K562 (cell line): ENCODE data around the gene KBTBD12. TPM values are rescaled to one million over a fixed set of nuclear protein-coding genes. Genes with fewer than 3 reads are reported as not detected.

Source experiments
- MTA3 ChIP-seq: fragments of 450-650 bp; formaldehyde crosslinking; IDR thresholded peaks from 2 replicates; pipeline ENCODE4 v1.6.1; 2017; ENCODE audit warnings: mild to moderate bottlenecking, borderline replicate concordance
- POLR2A ChIP-seq: fragments of 450-650 bp; conservative IDR thresholded peaks from 2 replicates; pipeline ENCODE4 v1.6.1; 2016
- PYGO2 ChIP-seq: fragments of 450-650 bp; IDR thresholded peaks from 2 replicates; pipeline ENCODE4 v1.6.1; 2016; ENCODE audit warnings: mild to moderate bottlenecking, missing genetic modification characterization, moderate library complexity, missing compliant biosample characterization
- REST ChIP-seq, 2 experiments: fragments of 450-650 bp; formaldehyde crosslinking in 1 of 2; IDR thresholded peaks; 2 replicates each; pipeline versions ENCODE4 v1.4.0 to v1.6.1; 2014 to 2020; ENCODE audit warnings: mild to moderate bottlenecking in 2 of 2, borderline replicate concordance in 1 of 2, low read depth in 1 of 2
- ZBTB11 ChIP-seq, 3 experiments: fragments of 200-800 bp in 1 of 3; fragments of 250-450 bp in 1 of 3; fragments of 450-650 bp in 1 of 3; sonication (Bioruptor Pico) in 1 of 3; sonication (Bioruptor generic) in 1 of 3; formaldehyde crosslinking in 1 of 3; IDR thresholded peaks; 2 replicates each; pipeline versions ENCODE4 v1.6.1 to v1.8.0; 2016 to 2022; ENCODE audit warnings: mild to moderate bottlenecking in 2 of 3, missing genetic modification characterization in 2 of 3, missing compliant biosample characterization in 1 of 3, moderate library complexity in 1 of 3
- ZMIZ1 ChIP-seq, 2 experiments: fragments of 150-350 bp in 1 of 2; IDR thresholded peaks; 2 replicates each; pipeline ENCODE4 v1.6.1; 2012 to 2016; ENCODE audit warnings: low read depth in 2 of 2, low read length in 2 of 2, mild to moderate bottlenecking in 1 of 2, moderate library complexity in 1 of 2
- ZNF12 ChIP-seq: sonication (generic); formaldehyde crosslinking; IDR thresholded peaks from 2 replicates; pipeline ENCODE4 v1.4.0; 2020; ENCODE audit warnings: mild to moderate bottlenecking, missing genetic modification reagents
- ZNF644 ChIP-seq: fragments of 200-800 bp; sonication (Bioruptor generic); IDR thresholded peaks from 2 replicates; pipeline ENCODE4 v1.6.1; 2016; ENCODE audit warnings: low read depth, missing genetic modification characterization, missing compliant biosample characterization
- ZNF785 ChIP-seq: fragments of 250-450 bp; sonication (Bioruptor Pico); IDR thresholded peaks from 2 replicates; pipeline ENCODE4 v1.4.0; 2020; ENCODE audit warnings: mild to moderate bottlenecking
- ZZZ3 ChIP-seq: fragments of 450-650 bp; IDR thresholded peaks from 2 replicates; pipeline ENCODE4 v1.6.1; 2016; ENCODE audit warnings: antibody characterized with exemption, mild to moderate bottlenecking, moderate library complexity
- polyA plus RNA-seq, 8 experiments: library from polyadenylated mRNA; depleted of rRNA in 4 of 8; stranded (reverse) in 5 of 8; unstranded in 3 of 8; fragments of >200 nt; fragmentation: Nextera tagmentation in 2 of 8; fragmentation: Illumina TruSeq in 1 of 8; extraction: Ambion mirVana in 2 of 8; extraction: Trizol in 1 of 8; gene quantifications; 2 replicates each; pipeline versions ENCODE4 v1.2.1 to v1.2.3, GENCODE V29; 2011 to 2014; ENCODE audit warnings: inconsistent platforms in 1 of 8, missing spikeins in 1 of 8
- total RNA-seq, 7 experiments: library from RNA; depleted of rRNA in 6 of 7; stranded (reverse); fragments of >200 nt in 6 of 7; fragmentation: Illumina TruSeq in 2 of 7; extraction: Trizol in 2 of 7; gene quantifications; 2 replicates each; pipeline versions ENCODE4 v1.2.1 to v1.2.3, GENCODE V29; 2011 to 2021; ENCODE audit warnings: low replicate concordance in 1 of 7

KBTBD12 gene
- total and polyA plus RNA-seq, 9 of the 15 experiments (the other 6 are each of a cell fraction or from before 2014, with no cell fraction given), result not detected

- 0 out of 2 replicates have a peak, but pooled peaks have one; percentile 8 for TF ChIP-seq ZNF644 (tag)
- TF ChIP-seq PYGO2 (tag), result no peak
- TF ChIP-seq ZNF12 (CRISPR knock-in tag), result no peak
- no peak for TF ChIP-seq ZZZ3
- TF ChIP-seq MTA3, result peak; percentile 39; the same call in 1 of the 2 replicates
- TF ChIP-seq ZNF785, result no peak
- no peak for TF ChIP-seq POLR2A
- no peak for TF ChIP-seq REST (IDR thresholded peaks at IDR 0.05; ENCODE audit: borderline replicate concordance)
- TF ChIP-seq REST (CRISPR knock-in tag; IDR thresholded peaks at IDR 0.05; ENCODE audit: low read depth), result no peak
- no peak for TF ChIP-seq ZMIZ1 (IDR thresholded peaks at IDR 0.05; ENCODE audit: low read depth in 2 of 2, low read length in 2 of 2)
- TF ChIP-seq ZBTB11 (CRISPR knock-in tag; IDR thresholded peaks at IDR 0.05), result no peak
Measured at GRCh38 chr3:128009952-128010846, 95.2 kb downstream of the KBTBD12 start (continued).
